ENCODE measurements around the gene COL9A3.

The COL9A3 gene

DNA sequence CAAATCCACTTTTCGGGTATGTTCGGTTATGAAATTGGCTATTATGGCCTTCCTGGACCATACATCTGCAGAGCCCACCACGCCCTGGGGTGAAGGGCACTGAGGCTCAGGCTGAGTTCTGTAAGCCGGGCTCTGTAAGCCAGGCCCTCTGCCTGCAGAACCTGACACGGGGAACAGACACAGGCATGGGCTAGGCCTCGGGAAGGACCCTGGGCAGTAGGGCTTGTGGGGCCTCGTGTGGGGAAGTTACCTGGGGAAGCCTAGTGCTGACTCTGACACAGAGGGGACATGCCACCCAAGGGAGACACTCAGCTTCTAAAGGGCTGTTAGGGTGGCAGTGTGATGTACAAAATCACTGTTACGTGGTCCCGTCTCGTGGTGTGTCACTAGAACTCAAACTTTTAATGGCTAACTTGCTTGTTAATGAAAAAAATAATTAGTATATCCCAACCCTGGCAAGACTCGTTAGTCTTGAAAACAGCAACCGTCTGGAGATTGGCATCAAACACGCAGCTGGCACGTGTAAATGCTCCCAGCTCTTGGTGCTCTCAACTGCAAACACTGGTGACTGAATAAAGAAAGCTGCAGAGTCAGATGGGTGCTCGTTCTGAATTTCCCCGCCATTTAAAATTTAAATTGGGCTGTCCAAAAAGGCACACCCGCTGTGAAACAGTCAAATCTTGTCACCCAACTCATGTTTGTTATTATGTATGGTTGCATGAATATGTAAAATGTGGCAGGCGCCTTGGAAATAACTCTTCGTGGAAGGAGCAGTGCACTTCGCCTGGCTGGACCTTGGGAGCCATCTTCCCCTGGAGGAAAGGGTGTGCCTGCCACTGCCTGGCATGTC lies 68.4 kb downstream of the COL9A3 start:
- TF ChIP-seq, protein P1, sequence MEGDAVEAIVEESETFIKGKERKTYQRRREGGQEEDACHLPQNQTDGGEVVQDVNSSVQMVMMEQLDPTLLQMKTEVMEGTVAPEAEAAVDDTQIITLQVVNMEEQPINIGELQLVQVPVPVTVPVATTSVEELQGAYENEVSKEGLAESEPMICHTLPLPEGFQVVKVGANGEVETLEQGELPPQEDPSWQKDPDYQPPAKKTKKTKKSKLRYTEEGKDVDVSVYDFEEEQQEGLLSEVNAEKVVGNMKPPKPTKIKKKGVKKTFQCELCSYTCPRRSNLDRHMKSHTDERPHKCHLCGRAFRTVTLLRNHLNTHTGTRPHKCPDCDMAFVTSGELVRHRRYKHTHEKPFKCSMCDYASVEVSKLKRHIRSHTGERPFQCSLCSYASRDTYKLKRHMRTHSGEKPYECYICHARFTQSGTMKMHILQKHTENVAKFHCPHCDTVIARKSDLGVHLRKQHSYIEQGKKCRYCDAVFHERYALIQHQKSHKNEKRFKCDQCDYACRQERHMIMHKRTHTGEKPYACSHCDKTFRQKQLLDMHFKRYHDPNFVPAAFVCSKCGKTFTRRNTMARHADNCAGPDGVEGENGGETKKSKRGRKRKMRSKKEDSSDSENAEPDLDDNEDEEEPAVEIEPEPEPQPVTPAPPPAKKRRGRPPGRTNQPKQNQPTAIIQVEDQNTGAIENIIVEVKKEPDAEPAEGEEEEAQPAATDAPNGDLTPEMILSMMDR (IDR thresholded peaks at IDR 0.05): no peak

DNA sequence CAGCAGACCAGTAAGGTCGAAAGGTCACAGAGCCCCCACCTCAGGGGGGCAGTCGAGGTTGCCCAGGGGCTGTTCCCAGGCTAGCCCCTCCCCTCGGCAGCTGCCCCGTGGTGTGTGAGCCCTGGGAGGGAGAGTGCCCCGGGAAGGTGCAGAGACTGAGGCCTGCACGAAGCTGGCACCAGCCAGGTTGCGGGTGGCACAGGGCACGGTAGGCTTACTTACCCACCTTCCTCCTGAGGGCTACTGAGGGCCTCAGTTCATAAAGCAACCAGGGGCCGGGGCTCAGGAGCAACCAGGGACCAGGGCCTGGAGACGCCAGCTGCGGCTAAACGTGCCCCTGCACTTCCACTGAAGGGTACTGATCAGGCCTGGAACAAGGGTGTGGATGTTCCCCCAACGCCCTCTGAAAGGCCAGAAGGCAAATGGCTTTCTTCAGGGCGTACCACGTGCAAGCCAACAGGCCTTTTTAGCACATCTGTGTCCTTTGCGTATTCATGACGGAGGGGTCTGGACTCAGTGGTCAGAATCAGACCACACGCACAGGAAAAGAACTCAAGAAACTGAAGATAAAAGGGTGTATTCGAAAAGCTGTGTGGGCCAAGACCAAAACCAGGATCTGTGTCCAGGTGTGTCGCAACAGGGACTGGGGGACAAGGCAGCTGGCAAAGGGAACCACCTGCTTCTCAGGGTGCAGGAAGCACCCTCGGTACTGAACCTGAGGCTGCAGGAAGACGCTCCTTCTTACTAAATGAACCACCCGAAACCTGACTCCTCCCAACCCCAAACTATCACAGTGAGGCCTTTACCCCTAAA lies 69.3 kb downstream of the COL9A3 start:
- TF ChIP-seq, protein P1 (IDR thresholded peaks at IDR 0.05): no peak

DNA sequence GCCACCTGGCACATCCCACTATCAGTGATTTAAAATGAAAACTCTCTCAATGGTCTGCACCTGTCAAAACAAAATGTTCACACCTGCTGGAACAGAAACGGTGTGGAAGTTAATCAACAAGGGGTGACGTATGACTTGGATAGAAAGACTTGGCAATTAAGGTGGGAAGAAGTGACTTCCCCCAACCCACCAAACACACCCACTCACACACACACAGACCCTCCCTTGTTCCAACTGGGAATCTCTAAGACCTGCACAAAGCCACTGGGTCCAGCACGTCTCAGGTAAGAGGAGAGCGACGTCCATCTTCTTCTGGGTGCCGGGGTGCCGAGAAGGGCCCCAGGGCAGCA lies 69.8 kb downstream of the COL9A3 start:
- TF ChIP-seq, protein P1 (IDR thresholded peaks at IDR 0.05): no peak

DNA sequence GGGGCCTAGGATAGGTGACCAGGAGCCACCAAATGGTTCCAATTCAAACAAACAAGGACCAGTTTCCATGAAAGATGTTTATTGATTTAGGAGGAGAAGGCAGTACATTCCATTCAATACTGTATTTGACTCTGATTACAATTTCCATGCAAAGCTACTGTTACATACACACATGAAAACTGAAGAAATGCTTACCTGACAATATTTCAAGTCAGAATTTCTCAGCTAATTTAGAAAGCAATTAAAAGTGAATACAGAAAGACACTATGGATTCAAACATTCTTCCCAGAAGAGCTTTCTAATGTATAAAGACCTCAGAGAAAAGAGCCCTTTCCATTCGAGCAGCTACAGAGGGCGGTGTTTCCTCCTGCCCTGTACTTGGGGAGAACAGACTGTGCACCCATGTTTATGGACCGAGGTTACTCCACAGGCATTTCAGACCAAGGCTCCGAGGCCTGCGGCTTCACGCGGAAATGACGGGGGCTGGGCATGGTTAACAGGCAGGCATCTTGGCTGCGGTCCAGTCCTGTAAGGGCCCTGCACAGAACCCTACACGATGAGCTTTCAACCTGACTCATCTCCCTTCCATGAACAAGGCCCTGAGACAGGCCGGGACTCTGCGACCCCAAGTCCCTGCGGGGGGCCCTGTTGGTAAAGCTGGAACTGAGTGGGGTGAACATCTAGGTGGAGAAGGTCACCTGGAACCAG lies 70.5 kb downstream of the COL9A3 start:
- TF ChIP-seq, protein P1 (IDR thresholded peaks at IDR 0.05): no peak

DNA sequence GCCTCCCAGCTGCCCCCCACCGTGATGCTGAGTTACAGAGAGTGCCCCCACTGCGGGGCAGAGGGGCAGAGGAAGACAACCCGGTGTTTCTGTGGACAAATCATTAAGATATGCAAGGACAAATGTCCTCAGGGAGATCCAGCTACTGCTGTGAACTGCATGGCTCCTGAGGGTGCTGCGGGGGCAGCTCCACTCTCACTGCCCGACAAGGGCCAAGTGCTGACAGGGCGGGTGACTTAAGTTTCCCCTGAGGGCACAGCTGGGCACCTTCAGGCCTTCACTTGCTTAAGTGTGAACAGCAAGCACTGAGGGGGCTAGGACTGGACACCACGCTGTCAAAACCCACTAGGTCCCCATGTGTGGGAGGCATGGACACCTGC lies 71.0 kb downstream of the COL9A3 start:
- TF ChIP-seq, protein P1 (IDR thresholded peaks at IDR 0.05): no peak

DNA sequence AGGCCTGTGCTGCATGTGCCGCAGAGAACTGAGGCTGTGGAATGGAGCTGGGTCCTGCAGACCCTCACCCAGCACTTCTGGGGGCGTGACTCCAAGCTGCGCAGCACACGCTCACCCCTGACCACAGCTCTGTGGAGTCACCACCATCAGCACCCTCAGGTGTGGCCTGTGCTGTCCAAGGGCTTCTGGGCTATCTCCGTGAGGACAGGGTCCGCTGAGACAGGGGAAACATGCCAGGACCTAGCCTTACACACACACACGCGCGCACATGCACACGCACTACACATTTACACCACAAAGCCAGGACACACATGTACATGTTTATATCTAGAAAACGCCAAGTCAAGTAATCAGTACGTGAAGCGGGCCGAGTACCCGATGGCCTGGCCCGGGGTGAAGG lies 71.6 kb downstream of the COL9A3 start:
- TF ChIP-seq, protein P1 (IDR thresholded peaks at IDR 0.05): no peak

DNA sequence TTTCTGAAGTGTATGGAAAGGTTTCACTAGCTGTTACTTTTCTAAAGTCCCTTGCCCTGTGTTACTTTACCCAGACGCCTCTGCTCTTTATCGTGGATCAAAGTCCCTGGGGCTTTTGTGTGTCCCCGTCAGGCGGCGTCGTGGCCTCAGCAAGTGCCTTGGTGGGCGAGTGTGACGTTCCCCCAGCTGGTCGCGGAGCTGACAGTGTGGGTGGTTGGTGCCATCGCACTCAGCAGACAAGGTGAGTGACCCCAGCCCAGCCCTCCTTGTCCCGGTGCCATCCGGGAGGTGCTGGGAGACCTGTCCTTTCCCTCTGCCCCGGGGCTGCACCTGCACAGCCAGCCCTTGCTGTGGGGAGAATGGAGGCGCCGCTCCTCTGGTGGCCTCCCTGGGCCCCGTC lies 72.1 kb downstream of the COL9A3 start:
- TF ChIP-seq, protein P1 (IDR thresholded peaks at IDR 0.05): no peak
